ENCODE measurements around the gene MSI2. TPM values are rescaled to one million over a fixed set of nuclear protein-coding genes. Genes with fewer than 3 reads are reported as not detected.
"Not testable (repeated sequence)": the region's sequence is repeated elsewhere in the genome, so short reads cannot be mapped to it uniquely, and the experiment has no call there.

The MSI2 gene
- polyA plus RNA-seq = 1 to 10 TPM in 2 of 3 donors, under 1 TPM in 1; 0.88 to 3.6 (median 2.4) TPM

- Mint-ChIP-seq H3K27me3 (ENCODE audit: low read depth in 3 of 3) (peaks cover 0 to 12% (median 2%) of the 10 kb centered on the region in 3 donors), H3K27ac (peak within 1 kb of the TSS; percentile 82 to 94 (median 86)), H3K36me3 (peaks cover 8 to 14% (median 12%) of the 10 kb centered on the region in 3 donors), H3K4me3 (peak within 1 kb of the TSS; percentile 87 to 92 (median 92)), H3K4me1 (peaks cover 27 to 37% of the 10 kb centered on the region in 2 donors), H3K9me3 (no peaks in the 10 kb centered on the region)
- DNase-seq = peak; percentile 82 to 89 (median 84)
These were observed at the start of gene MSI2 for GRCh38 chr17:57255776-57256681. TSS of gene MSI2 (plus strand) at chr17:57256523. CDS start at chr17:57256743, 220 bp downstream.

- Mint-ChIP-seq H3K4me1 (no peaks in the 10 kb centered on the region), H3K36me3 (no peaks in the 10 kb centered on the region)
These were observed 49.4 kb upstream of the MSI2 start for GRCh38 chr17:57206928-57207327.

GRCh38 chr17:57207396-57207795 lies 48.9 kb upstream of the MSI2 start:
- DNase-seq = no peak
- Mint-ChIP-seq H3K4me3 (no peak overlapping the region), H3K27me3 (ENCODE audit: low read depth in 3 of 3) (peaks cover 0 to 13% (median 0%) of the 10 kb centered on the region in 3 donors), H3K36me3 (no peaks in the 10 kb centered on the region), H3K4me1 (no peaks in the 10 kb centered on the region), H3K9me3 (peaks cover 0 to 5% (median 1%) of the 10 kb centered on the region in 6 donors), H3K27ac (no peak overlapping the region)

More at GRCh38 chr17:57206928-57207327, 49.4 kb upstream of the MSI2 start:
- H3K4me3 Mint-ChIP-seq = no peak overlapping the region
- no peak for DNase-seq
- H3K9me3 Mint-ChIP-seq = peaks cover 0 to 5% (median 1%) of the 10 kb centered on the region in 6 donors
- peaks cover 0 to 9% (median 0%) of the 10 kb centered on the region in 3 donors for H3K27me3 Mint-ChIP-seq (ENCODE audit: low read depth in 3 of 3)
- H3K27ac Mint-ChIP-seq = no peak overlapping the region

GRCh38 chr17:57210224-57210553 lies 46.1 kb upstream of the MSI2 start:
- no peak for DNase-seq
- no peaks in the 10 kb centered on the region for H3K36me3 Mint-ChIP-seq
- no peaks in the 10 kb centered on the region for H3K4me1 Mint-ChIP-seq
- H3K4me3 Mint-ChIP-seq = no peak overlapping the region
- peaks cover 0 to 26% (median 4%) of the 10 kb centered on the region in 3 donors for H3K27me3 Mint-ChIP-seq (ENCODE audit: low read depth in 3 of 3)
- H3K9me3 Mint-ChIP-seq = peaks cover 0 to 5% (median 1%) of the 10 kb centered on the region in 6 donors
- H3K27ac Mint-ChIP-seq = peak overlapping the region in 1 of 6 donors; percentile 13

- Mint-ChIP-seq H3K27me3 (ENCODE audit: low read depth in 3 of 3) (peaks cover 0 to 25% (median 6%) of the 10 kb centered on the region in 3 donors), H3K4me3 (no peak overlapping the region)
These were observed 45.3 kb upstream of the MSI2 start for GRCh38 chr17:57210972-57211411.

GRCh38 chr17:57211543-57211942 lies 44.8 kb upstream of the MSI2 start:
- Mint-ChIP-seq H3K4me3 (no peak overlapping the region), H3K27ac (no peak overlapping the region), H3K27me3 (ENCODE audit: low read depth in 3 of 3) (peaks cover 0 to 27% (median 6%) of the 10 kb centered on the region in 3 donors), H3K4me1 (no peaks in the 10 kb centered on the region), H3K36me3 (no peaks in the 10 kb centered on the region), H3K9me3 (peaks cover 0 to 5% (median 1%) of the 10 kb centered on the region in 6 donors)
- no peak for DNase-seq

More at GRCh38 chr17:57210972-57211411, 45.3 kb upstream of the MSI2 start:
- Mint-ChIP-seq H3K36me3 (no peaks in the 10 kb centered on the region), H3K4me1 (no peaks in the 10 kb centered on the region), H3K9me3 (peaks cover 0 to 5% (median 1%) of the 10 kb centered on the region in 6 donors), H3K27ac (no peak overlapping the region)
- DNase-seq = no peak

GRCh38 chr17:57213180-57213825 lies 43.0 kb upstream of the MSI2 start:
- Mint-ChIP-seq H3K4me1 (no peaks in the 10 kb centered on the region), H3K27ac (no peak overlapping the region), H3K36me3 (no peaks in the 10 kb centered on the region), H3K9me3 (peaks cover 0 to 5% (median 1%) of the 10 kb centered on the region in 6 donors), H3K4me3 (no peak overlapping the region), H3K27me3 (ENCODE audit: low read depth in 3 of 3) (peaks cover 0 to 24% (median 6%) of the 10 kb centered on the region in 3 donors)
- no peak for DNase-seq

- Mint-ChIP-seq H3K4me3 (no peak overlapping the region), H3K27me3 (ENCODE audit: low read depth in 3 of 3) (peaks cover 0 to 31% (median 11%) of the 10 kb centered on the region in 3 donors), H3K9me3 (no peaks in the 10 kb centered on the region), H3K27ac (no peak overlapping the region), H3K36me3 (no peaks in the 10 kb centered on the region), H3K4me1 (no peaks in the 10 kb centered on the region)
- DNase-seq = no peak
These were observed 41.0 kb upstream of the MSI2 start for GRCh38 chr17:57215317-57215716.

- Mint-ChIP-seq H3K27me3 (ENCODE audit: low read depth in 3 of 3) (peaks cover 6 to 9% (median 9%) of the 10 kb centered on the region in 3 donors), H3K27ac (no peak overlapping the region), H3K9me3 (peaks cover 0 to 22% (median 2%) of the 10 kb centered on the region in 6 donors), H3K36me3 (peaks cover 0 to 3% (median 0%) of the 10 kb centered on the region in 3 donors), H3K4me1 (no peaks in the 10 kb centered on the region), H3K4me3 (no peak overlapping the region)
- no peak for DNase-seq
These were observed 34.7 kb upstream of the MSI2 start for GRCh38 chr17:57221366-57222350.

GRCh38 chr17:57222422-57222821 lies 33.9 kb upstream of the MSI2 start:
- Mint-ChIP-seq H3K9me3 (peaks cover 0 to 22% (median 2%) of the 10 kb centered on the region in 6 donors), H3K27me3 (ENCODE audit: low read depth in 3 of 3) (peaks cover 6 to 12% (median 9%) of the 10 kb centered on the region in 3 donors)
- not testable (repeated sequence) for H3K36me3 Mint-ChIP-seq, DNase-seq, H3K27ac Mint-ChIP-seq, H3K4me3 Mint-ChIP-seq, H3K4me1 Mint-ChIP-seq

- Mint-ChIP-seq H3K36me3 (peaks cover 0 to 3% (median 0%) of the 10 kb centered on the region in 3 donors), H3K9me3 (peaks cover 0 to 22% (median 2%) of the 10 kb centered on the region in 6 donors), H3K4me3 (no peak overlapping the region), H3K4me1 (no peaks in the 10 kb centered on the region), H3K27ac (no peak overlapping the region), H3K27me3 (ENCODE audit: low read depth in 3 of 3) (peaks cover 6 to 9% (median 8%) of the 10 kb centered on the region in 3 donors)
- no peak for DNase-seq
These were observed 31.2 kb upstream of the MSI2 start for GRCh38 chr17:57225127-57225526.

GRCh38 chr17:57226793-57227192 lies 29.5 kb upstream of the MSI2 start:
- Mint-ChIP-seq H3K27me3 (ENCODE audit: low read depth in 3 of 3) (peaks cover 6 to 12% (median 8%) of the 10 kb centered on the region in 3 donors), H3K4me3 (no peak overlapping the region), H3K4me1 (no peaks in the 10 kb centered on the region), H3K9me3 (peaks cover 0 to 11% (median 2%) of the 10 kb centered on the region in 6 donors), H3K27ac (no peak overlapping the region), H3K36me3 (no peaks in the 10 kb centered on the region)
- DNase-seq = no peak

- DNase-seq = no peak
- Mint-ChIP-seq H3K4me3 (no peak overlapping the region), H3K27me3 (ENCODE audit: low read depth in 3 of 3) (peaks cover 0 to 19% (median 5%) of the 10 kb centered on the region in 3 donors), H3K4me1 (no peaks in the 10 kb centered on the region), H3K27ac (no peak overlapping the region), H3K9me3 (no peaks in the 10 kb centered on the region), H3K36me3 (no peaks in the 10 kb centered on the region)
These were observed 27.4 kb upstream of the MSI2 start for GRCh38 chr17:57228911-57229310.

Data from immature natural killer cell (primary cell).